Ishikawa (cell line): ENCODE measurements around the gene ZNF862.

Experiments used
- CEBPB ChIP-seq: IDR thresholded peaks from 2 replicates; pipeline ENCODE4 v1.6.1; 2012
- CREB1 ChIP-seq: IDR thresholded peaks from 2 replicates; pipeline ENCODE4 v1.6.1; 2012; ENCODE audit warnings: low read depth
- EGR1 ChIP-seq: IDR thresholded peaks from 2 replicates; pipeline ENCODE4 v1.6.1; 2012
- EP300 ChIP-seq: IDR thresholded peaks from 2 replicates; pipeline ENCODE4 v1.6.1; 2012; ENCODE audit warnings: borderline replicate concordance
- FOXM1 ChIP-seq: IDR thresholded peaks from 2 replicates; pipeline ENCODE4 v1.6.1; 2012; ENCODE audit warnings: low read depth, borderline replicate concordance
- NFIC ChIP-seq: IDR thresholded peaks from 2 replicates; pipeline ENCODE4 v1.6.1; 2012
- RAD21 ChIP-seq: IDR thresholded peaks from 2 replicates; pipeline ENCODE4 v1.6.1; 2012; ENCODE audit warnings: low read depth
- TAF1 ChIP-seq: IDR thresholded peaks from 2 replicates; pipeline ENCODE4 v1.6.1; 2012; ENCODE audit warnings: low read depth, mild to moderate bottlenecking
- TCF12 ChIP-seq: IDR thresholded peaks from 2 replicates; pipeline ENCODE4 v1.6.1; 2012; ENCODE audit warnings: low read depth
- TEAD4 ChIP-seq: IDR thresholded peaks from 2 replicates; pipeline ENCODE4 v1.6.1; 2012
- YY1 ChIP-seq: IDR thresholded peaks from 2 replicates; pipeline ENCODE4 v1.6.1; 2012; ENCODE audit warnings: low read depth
- ZBTB7A ChIP-seq: IDR thresholded peaks from 2 replicates; pipeline ENCODE4 v1.6.1; 2012; ENCODE audit warnings: low read depth
- TF ChIP-seq, protein P1 (sequence below): IDR thresholded peaks from 2 replicates; pipeline ENCODE4 v1.6.1; 2012
- TF ChIP-seq, protein P2 (sequence below): IDR thresholded peaks from 2 replicates; pipeline ENCODE4 v1.6.1; 2012; ENCODE audit warnings: low read depth, mild to moderate bottlenecking
- TF ChIP-seq, protein P3 (sequence below): IDR thresholded peaks from 2 replicates; pipeline ENCODE4 v1.6.1; 2012

ZNF862 gene

DNA sequence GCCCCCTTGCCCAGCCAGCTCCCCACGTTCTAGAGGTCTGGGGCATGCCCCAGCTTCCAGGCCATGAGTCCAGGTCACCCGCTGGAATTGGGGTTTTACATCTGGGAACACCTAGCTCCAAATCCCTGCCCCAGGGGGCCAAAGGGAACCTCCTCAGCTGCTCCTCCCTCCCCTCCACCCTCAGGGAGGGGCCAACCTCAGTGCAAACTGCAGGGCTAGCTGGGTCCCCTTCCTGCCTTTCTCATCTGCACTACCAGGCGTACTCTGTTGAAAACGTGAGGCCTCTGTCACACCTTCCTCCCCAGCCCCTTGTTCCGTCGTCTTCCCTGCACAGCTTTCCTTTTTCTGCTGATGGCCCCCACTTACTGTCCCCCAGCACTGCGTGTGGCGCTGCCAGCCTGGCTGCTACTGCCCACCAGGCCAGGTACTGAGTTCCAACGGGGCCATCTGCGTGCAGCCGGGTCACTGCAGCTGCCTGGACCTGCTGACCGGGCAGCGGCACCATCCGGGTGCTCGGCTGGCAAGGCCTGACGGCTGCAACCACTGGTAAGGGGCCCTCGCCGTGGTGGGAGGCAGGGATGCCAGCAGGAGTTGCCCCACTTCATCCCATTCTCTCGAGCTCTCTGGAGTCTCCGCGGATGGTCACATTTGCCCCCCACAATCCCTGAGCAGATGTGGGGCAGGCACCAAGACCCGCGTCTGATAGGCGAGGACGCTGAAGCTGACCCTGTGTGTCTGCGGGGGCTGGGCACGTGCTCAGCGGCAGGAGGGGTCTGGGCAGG is 24.7 kb upstream of the ZNF862 start:
- TF ChIP-seq, protein P1, sequence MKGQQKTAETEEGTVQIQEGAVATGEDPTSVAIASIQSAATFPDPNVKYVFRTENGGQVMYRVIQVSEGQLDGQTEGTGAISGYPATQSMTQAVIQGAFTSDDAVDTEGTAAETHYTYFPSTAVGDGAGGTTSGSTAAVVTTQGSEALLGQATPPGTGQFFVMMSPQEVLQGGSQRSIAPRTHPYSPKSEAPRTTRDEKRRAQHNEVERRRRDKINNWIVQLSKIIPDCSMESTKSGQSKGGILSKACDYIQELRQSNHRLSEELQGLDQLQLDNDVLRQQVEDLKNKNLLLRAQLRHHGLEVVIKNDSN, result no peak
- no peak for TF ChIP-seq EGR1
- no peak for TF ChIP-seq EP300
- no peak for TF ChIP-seq ZBTB7A
- TF ChIP-seq CEBPB, result no peak
- TF ChIP-seq, protein P2, sequence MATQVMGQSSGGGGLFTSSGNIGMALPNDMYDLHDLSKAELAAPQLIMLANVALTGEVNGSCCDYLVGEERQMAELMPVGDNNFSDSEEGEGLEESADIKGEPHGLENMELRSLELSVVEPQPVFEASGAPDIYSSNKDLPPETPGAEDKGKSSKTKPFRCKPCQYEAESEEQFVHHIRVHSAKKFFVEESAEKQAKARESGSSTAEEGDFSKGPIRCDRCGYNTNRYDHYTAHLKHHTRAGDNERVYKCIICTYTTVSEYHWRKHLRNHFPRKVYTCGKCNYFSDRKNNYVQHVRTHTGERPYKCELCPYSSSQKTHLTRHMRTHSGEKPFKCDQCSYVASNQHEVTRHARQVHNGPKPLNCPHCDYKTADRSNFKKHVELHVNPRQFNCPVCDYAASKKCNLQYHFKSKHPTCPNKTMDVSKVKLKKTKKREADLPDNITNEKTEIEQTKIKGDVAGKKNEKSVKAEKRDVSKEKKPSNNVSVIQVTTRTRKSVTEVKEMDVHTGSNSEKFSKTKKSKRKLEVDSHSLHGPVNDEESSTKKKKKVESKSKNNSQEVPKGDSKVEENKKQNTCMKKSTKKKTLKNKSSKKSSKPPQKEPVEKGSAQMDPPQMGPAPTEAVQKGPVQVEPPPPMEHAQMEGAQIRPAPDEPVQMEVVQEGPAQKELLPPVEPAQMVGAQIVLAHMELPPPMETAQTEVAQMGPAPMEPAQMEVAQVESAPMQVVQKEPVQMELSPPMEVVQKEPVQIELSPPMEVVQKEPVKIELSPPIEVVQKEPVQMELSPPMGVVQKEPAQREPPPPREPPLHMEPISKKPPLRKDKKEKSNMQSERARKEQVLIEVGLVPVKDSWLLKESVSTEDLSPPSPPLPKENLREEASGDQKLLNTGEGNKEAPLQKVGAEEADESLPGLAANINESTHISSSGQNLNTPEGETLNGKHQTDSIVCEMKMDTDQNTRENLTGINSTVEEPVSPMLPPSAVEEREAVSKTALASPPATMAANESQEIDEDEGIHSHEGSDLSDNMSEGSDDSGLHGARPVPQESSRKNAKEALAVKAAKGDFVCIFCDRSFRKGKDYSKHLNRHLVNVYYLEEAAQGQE, result no peak

DNA sequence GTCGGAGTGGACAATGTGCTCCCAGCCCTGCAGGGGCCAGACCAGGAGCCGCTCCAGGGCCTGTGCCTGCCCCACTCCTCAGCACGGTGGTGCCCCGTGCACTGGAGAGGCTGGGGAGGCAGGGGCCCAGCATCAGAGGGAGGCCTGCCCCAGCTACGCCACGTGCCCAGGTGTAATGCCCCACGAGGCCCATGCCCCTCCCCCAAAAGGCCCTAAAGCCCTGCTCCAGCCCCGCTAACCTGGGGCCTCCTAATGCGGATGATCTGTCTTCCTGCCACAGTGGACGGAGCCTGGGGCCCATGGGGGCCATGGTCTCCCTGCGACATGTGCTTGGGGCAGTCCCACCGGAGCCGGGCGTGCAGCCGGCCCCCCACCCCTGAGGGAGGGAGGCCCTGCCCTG is 23.7 kb upstream of the ZNF862 start:
- TF ChIP-seq TEAD4, result no peak
- no peak for TF ChIP-seq YY1
- TF ChIP-seq FOXM1, result no peak
- no peak for TF ChIP-seq NFIC
- no peak for TF ChIP-seq TAF1
- no peak for TF ChIP-seq TCF12
- TF ChIP-seq, protein P1, result no peak
- TF ChIP-seq EP300, result no peak
- TF ChIP-seq, protein P3, sequence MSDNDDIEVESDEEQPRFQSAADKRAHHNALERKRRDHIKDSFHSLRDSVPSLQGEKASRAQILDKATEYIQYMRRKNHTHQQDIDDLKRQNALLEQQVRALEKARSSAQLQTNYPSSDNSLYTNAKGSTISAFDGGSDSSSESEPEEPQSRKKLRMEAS, result no peak
- no peak for TF ChIP-seq CREB1
- TF ChIP-seq RAD21, result no peak

DNA sequence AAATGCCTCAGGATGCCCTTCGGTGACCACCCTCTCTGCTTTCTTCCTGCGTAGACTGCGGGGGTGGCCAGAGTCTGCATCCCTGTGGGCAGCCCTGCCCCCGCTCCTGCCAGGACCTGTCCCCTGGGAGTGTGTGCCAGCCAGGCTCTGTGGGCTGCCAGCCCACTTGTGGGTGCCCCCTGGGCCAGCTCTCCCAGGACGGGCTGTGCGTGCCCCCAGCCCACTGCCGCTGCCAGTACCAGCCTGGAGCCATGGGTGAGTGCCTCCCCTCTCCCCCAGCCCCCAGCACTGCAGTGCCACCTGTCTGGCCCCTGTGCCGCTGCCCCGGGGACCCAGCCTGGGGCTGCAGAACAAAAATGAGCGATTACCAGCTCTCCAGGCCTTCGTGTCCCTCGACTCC is 23.1 kb upstream of the ZNF862 start:
- TF ChIP-seq, protein P2, result no peak
- TF ChIP-seq TEAD4, result no peak
- no peak for TF ChIP-seq NFIC
- no peak for TF ChIP-seq YY1
- TF ChIP-seq, protein P3, result no peak
- TF ChIP-seq CEBPB, result no peak

DNA sequence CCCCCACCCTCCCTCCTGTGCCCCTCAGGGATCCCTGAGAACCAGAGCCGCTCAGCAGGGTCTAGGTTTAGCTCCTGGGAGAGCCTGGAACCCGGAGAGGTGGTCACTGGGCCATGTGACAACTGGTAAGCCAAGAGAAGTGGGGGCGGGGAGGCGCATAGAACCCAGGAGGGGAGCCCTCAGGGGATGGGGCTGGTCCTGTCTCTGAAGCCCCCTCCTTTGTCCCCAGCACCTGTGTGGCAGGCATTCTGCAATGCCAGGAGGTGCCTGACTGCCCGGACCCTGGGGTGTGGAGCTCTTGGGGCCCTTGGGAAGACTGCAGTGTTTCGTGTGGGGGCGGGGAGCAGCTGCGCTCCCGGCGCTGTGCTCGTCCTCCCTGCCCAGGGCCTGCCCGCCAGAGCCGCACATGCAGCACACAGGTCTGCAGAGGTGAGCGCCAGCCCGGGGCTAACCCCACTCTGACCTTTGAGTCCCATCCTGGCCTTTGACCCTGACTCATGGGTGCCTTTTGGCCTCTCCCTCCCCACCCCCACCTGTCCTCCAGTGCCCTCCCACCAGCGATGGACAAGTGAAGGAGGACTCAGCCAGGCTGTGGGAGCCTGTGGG is 22.4 kb upstream of the ZNF862 start:
- no peak for TF ChIP-seq TEAD4
- no peak for TF ChIP-seq FOXM1
- no peak for TF ChIP-seq CREB1
- TF ChIP-seq, protein P2, result no peak
- no peak for TF ChIP-seq NFIC
- TF ChIP-seq RAD21, result no peak
- no peak for TF ChIP-seq EP300
- TF ChIP-seq TAF1, result no peak
- TF ChIP-seq, protein P1, result no peak
- no peak for TF ChIP-seq YY1
- TF ChIP-seq EGR1, result no peak
- TF ChIP-seq TCF12, result no peak
- TF ChIP-seq CEBPB, result no peak
- TF ChIP-seq, protein P3, result no peak
- no peak for TF ChIP-seq ZBTB7A
